Transverse colon (tissue), 4 donors: Measurements from ENCODE around the gene KHDC4.

Experiments
- POLR2AphosphoS5 ChIP-seq, 3 donors: sonication (generic); formaldehyde crosslinking; IDR thresholded peaks; one replicate each; pipeline ENCODE4 v1.6.1; 2016; ENCODE audit warnings: antibody characterized with exemption in 3 of 3
- TF ChIP-seq, protein P1 (sequence below), 5 experiments: fragments of 200-600 bp in 3 of 5; fragments of 450-650 bp in 2 of 5; sonication (generic) in 3 of 5; IDR thresholded peaks; 1 replicate in 2 of 5; 2 replicates in 3 of 5; pipeline ENCODE4 v1.5.1; 2016 to 2017; ENCODE audit warnings: antibody characterized with exemption in 5 of 5, inconsistent platforms in 3 of 5, mild to moderate bottlenecking in 2 of 5, moderate library complexity in 1 of 5

DNA sequence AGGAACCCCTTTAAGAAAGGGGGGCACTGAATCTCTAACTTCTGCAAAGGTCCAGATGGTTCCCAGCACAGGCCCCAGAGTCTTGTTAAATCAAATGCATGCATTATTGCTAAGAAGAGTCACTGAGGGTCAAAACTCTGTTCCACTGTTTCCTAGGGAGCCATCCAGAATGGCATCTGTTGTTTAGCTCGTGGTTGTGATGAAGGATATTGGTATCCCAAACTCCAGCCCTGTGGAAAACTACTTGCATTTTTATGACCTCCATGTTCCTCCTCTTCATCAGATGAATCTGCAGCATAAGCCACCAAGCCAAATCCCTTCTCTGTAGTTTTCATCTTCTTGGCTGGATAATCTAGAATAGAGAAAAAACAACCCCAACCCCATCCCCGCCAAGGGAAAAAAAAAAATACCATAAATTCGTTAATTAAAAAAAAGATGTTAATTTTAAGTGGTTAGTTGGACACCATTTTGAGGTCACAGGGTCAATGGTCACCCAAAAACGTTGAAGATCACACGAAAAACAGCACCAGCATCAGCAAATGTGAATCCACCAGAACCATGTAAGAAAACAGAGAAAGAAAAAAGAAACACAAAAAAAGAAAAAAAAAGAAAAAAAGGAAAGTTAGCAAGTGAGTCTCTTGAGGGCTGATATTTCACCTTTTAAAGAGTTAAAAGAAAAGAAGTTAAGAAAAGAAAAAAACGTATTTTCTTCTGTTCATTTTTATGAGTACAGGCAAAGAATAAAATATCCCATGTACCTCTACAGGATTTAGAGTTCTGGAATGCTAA lies 20.1 kb downstream of the KHDC4 start:
- TF ChIP-seq, protein P1, sequence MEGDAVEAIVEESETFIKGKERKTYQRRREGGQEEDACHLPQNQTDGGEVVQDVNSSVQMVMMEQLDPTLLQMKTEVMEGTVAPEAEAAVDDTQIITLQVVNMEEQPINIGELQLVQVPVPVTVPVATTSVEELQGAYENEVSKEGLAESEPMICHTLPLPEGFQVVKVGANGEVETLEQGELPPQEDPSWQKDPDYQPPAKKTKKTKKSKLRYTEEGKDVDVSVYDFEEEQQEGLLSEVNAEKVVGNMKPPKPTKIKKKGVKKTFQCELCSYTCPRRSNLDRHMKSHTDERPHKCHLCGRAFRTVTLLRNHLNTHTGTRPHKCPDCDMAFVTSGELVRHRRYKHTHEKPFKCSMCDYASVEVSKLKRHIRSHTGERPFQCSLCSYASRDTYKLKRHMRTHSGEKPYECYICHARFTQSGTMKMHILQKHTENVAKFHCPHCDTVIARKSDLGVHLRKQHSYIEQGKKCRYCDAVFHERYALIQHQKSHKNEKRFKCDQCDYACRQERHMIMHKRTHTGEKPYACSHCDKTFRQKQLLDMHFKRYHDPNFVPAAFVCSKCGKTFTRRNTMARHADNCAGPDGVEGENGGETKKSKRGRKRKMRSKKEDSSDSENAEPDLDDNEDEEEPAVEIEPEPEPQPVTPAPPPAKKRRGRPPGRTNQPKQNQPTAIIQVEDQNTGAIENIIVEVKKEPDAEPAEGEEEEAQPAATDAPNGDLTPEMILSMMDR (IDR thresholded peaks at IDR 0.05): no peak
- TF ChIP-seq POLR2AphosphoS5 (IDR thresholded peaks at IDR 0.05): no peak
